Osteocyte (in vitro differentiated cells): Measurements from ENCODE around the gene SLC35F3. TPM values are rescaled to one million over a fixed set of nuclear protein-coding genes. Genes with fewer than 3 reads are reported as not detected.

ENCODE experiments used
- DNase-seq: peaks from one replicate; pipeline ENCODE4 v3.0.0; 2021; ENCODE audit warnings: mixed read lengths; ENCODE audit not compliant: unreplicated experiment; ENCODE audit errors: extremely low spot score
- H3K27ac Mint-ChIP-seq: one replicate; pipeline ENCODE4 v1.8.0; 2021; ENCODE audit warnings: mild to moderate bottlenecking, mixed read lengths; ENCODE audit not compliant: unreplicated experiment
- H3K27me3 Mint-ChIP-seq: one replicate; pipeline ENCODE4 v1.8.0; 2021; ENCODE audit warnings: mixed read lengths; ENCODE audit not compliant: unreplicated experiment
- H3K36me3 Mint-ChIP-seq: one replicate; pipeline ENCODE4 v1.8.0; 2021; ENCODE audit warnings: mixed read lengths; ENCODE audit not compliant: unreplicated experiment
- H3K4me1 Mint-ChIP-seq: one replicate; pipeline ENCODE4 v1.8.0; 2021; ENCODE audit warnings: mixed read lengths; ENCODE audit not compliant: unreplicated experiment
- H3K4me3 Mint-ChIP-seq: one replicate; pipeline ENCODE4 v1.8.0; 2021; ENCODE audit warnings: mild to moderate bottlenecking, moderate library complexity, mixed read lengths; ENCODE audit not compliant: unreplicated experiment
- H3K9me3 Mint-ChIP-seq: one replicate; pipeline ENCODE4 v1.8.0; 2021; ENCODE audit warnings: mixed read lengths; ENCODE audit not compliant: unreplicated experiment
- CTCF ChIP-seq: fragments of 200-600 bp; sonication (generic); IDR thresholded peaks from 2 replicates; pipeline ENCODE4 v1.5.0; 2021; ENCODE audit warnings: antibody characterized with exemption, mild to moderate bottlenecking, moderate library complexity
- total RNA-seq: library from RNA; stranded (reverse); gene quantifications from 2 replicates; pipeline ENCODE4 v1.2.1, GENCODE V29; 2021

Gene SLC35F3
- total RNA-seq, 1 donor from 2014 or later: not detected

- TF ChIP-seq CTCF: no peak
- H3K4me3 Mint-ChIP-seq: no peak overlapping the region
- no peak for DNase-seq
- no peak overlapping the region for H3K27ac Mint-ChIP-seq
- H3K36me3 Mint-ChIP-seq: no peaks in the 10 kb centered on the region
- H3K9me3 Mint-ChIP-seq: peaks cover 6% of the 10 kb centered on the region
- no peaks in the 10 kb centered on the region for H3K27me3 Mint-ChIP-seq
- no peaks in the 10 kb centered on the region for H3K4me1 Mint-ChIP-seq
These were observed 41.5 kb downstream of the SLC35F3 start for GRCh38 chr1:233945979-233946378.

DNA sequence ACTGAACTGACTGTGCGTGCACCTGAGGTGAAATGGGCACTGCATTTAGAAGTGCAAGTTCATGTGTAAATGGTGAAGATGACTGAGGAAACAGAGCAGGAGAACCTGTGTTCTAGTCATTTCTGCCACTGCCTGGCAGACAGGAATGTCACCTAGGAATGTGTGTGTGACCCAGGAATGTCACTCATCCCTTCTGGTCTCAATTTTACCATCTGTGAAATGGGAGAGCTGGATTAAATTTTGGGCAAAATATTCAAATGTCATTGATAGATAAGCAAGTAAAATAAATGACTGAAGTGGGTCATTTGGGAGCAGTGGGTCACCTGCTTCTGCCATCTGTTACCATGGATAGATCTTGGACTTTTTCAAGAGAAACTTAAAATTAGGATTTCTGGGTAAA is 42.2 kb downstream of the SLC35F3 start:
- no peaks in the 10 kb centered on the region for H3K27me3 Mint-ChIP-seq
- H3K9me3 Mint-ChIP-seq: peaks cover 12% of the 10 kb centered on the region
- H3K36me3 Mint-ChIP-seq: no peaks in the 10 kb centered on the region
- H3K4me1 Mint-ChIP-seq: no peaks in the 10 kb centered on the region
- no peak overlapping the region for H3K27ac Mint-ChIP-seq
- DNase-seq: no peak
- no peak for TF ChIP-seq CTCF
- no peak overlapping the region for H3K4me3 Mint-ChIP-seq

DNA sequence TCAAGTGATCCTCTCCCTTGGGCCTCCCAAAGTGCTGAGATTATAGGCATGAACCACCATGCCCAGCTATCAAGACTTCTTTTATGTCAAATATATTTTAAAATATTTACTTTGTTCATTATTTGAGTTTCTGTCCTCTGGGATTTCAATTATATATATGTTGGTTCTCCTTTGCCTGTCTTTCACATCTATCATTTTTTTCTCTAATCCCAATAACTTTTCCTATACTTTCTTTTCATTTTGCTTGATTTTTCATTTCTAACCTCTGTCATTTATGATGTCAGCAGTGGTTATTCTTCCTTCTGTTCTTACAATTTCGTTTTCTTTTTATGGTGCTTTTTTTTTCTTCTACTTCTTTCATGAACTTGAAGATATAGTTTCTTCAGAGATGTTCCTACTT is 47.3 kb downstream of the SLC35F3 start:
- Mint-ChIP-seq H3K27me3 (no peaks in the 10 kb centered on the region), H3K4me3 (no peak overlapping the region)

DNA sequence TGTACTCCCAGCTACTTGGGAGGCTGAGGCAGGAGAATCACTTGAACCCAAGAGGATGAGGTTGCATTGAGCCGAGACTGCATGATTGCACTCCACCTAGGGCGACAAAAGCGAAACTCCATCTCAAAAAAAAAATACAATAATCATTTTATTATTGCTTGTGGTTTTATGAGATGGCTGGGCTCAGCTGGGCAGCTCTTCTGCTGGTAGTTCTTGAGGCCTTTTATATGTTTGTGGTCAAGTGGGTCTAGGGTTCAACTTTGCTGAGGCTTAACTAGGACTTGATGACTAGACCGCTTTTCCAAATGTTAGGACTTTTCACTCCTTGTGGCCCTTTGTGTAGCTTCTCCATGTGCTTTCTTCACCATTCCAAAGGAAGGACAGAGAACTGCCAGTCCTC is 53.2 kb downstream of the SLC35F3 start:
- no peak for TF ChIP-seq CTCF
- no peaks in the 10 kb centered on the region for H3K36me3 Mint-ChIP-seq
- DNase-seq: no peak
- H3K4me1 Mint-ChIP-seq: no peaks in the 10 kb centered on the region
- no peak overlapping the region for H3K4me3 Mint-ChIP-seq
- no peaks in the 10 kb centered on the region for H3K27me3 Mint-ChIP-seq
- no peak overlapping the region for H3K27ac Mint-ChIP-seq
- peaks cover 19% of the 10 kb centered on the region for H3K9me3 Mint-ChIP-seq

More for the DNA sequence above, 47.3 kb downstream of the SLC35F3 start:
- Mint-ChIP-seq H3K27ac (no peak overlapping the region), H3K36me3 (no peaks in the 10 kb centered on the region), H3K4me1 (no peaks in the 10 kb centered on the region), H3K9me3 (peaks cover 36% of the 10 kb centered on the region)
- TF ChIP-seq CTCF: no peak
- no peak for DNase-seq

DNA sequence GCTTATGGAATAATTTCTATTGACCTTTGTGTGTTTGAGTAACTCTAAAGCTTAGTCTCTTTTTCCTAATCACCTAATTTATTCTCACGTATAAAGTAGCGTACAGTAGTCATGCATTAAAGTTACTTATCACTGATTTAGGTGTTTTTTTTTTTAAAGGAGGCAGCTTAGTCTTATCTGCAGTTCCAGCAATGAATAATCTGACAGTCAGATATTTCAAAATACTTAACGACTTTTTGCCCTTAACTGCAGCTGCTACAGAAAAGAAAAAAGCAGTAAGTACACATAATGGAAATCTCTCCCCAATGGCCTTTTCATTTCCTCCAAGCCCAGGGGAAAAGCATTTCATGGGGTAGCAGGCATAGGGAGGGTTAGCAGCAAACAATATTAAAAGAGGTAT is 54.6 kb downstream of the SLC35F3 start:
- no peak for TF ChIP-seq CTCF
- DNase-seq: no peak
- peaks cover 10% of the 10 kb centered on the region for H3K9me3 Mint-ChIP-seq
- H3K27me3 Mint-ChIP-seq: no peaks in the 10 kb centered on the region
- no peaks in the 10 kb centered on the region for H3K36me3 Mint-ChIP-seq
- H3K4me1 Mint-ChIP-seq: no peaks in the 10 kb centered on the region
- H3K27ac Mint-ChIP-seq: no peak overlapping the region
- H3K4me3 Mint-ChIP-seq: no peak overlapping the region
